Measurements from ENCODE around the gene MYH10.

GRCh38 chr17:8631554-8631877, 991 bp upstream of the MYH10 start:
- TF ChIP-seq MXI1 (conservative IDR thresholded peaks at IDR 0.05; ENCODE audit: poor library complexity, severe bottlenecking) (no peak), REST (IDR thresholded peaks at IDR 0.05; ENCODE audit: borderline replicate concordance) (no peak), POLR2AphosphoS5 (IDR thresholded peaks at IDR 0.05) (no peak), EP300 (conservative IDR thresholded peaks at IDR 0.05; ENCODE audit: poor library complexity, severe bottlenecking) (no peak), TAF1 (IDR thresholded peaks at IDR 0.05; ENCODE audit: low read depth) (no peak), RAD21 (conservative IDR thresholded peaks at IDR 0.05) (no peak)
- TF ChIP-seq, protein P1, sequence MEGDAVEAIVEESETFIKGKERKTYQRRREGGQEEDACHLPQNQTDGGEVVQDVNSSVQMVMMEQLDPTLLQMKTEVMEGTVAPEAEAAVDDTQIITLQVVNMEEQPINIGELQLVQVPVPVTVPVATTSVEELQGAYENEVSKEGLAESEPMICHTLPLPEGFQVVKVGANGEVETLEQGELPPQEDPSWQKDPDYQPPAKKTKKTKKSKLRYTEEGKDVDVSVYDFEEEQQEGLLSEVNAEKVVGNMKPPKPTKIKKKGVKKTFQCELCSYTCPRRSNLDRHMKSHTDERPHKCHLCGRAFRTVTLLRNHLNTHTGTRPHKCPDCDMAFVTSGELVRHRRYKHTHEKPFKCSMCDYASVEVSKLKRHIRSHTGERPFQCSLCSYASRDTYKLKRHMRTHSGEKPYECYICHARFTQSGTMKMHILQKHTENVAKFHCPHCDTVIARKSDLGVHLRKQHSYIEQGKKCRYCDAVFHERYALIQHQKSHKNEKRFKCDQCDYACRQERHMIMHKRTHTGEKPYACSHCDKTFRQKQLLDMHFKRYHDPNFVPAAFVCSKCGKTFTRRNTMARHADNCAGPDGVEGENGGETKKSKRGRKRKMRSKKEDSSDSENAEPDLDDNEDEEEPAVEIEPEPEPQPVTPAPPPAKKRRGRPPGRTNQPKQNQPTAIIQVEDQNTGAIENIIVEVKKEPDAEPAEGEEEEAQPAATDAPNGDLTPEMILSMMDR (IDR thresholded peaks at IDR 0.05; ENCODE audit: poor library complexity, severe bottlenecking): no peak

Measured in neural cell (in vitro differentiated cells).